ENCODE measurements around the gene PDIA5.

DNA sequence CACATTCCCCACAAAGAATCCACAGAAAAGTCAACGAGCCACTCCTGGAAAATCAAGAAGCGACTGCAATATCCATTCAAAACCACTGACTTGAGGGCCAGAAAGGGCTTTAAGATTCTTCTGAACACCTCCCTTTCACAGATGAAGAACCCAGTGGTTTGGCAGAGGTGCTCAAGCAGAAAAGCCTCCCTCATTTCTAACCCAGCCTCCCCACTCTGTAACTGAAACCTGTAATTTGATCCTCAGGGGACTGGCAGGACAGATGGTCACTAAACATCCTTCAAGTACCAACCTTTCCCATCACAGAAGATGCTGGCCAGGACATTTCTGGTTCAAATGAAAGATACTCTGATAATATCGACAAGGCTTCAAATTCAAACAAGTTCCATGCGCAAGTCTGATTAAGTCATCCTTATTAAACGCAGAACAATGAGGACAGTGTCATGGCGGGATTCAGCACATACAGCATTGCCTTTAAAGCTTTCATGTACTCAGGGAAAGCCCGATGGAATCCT lies 44.8 kb upstream of the PDIA5 start:
- TF ChIP-seq, protein P1, sequence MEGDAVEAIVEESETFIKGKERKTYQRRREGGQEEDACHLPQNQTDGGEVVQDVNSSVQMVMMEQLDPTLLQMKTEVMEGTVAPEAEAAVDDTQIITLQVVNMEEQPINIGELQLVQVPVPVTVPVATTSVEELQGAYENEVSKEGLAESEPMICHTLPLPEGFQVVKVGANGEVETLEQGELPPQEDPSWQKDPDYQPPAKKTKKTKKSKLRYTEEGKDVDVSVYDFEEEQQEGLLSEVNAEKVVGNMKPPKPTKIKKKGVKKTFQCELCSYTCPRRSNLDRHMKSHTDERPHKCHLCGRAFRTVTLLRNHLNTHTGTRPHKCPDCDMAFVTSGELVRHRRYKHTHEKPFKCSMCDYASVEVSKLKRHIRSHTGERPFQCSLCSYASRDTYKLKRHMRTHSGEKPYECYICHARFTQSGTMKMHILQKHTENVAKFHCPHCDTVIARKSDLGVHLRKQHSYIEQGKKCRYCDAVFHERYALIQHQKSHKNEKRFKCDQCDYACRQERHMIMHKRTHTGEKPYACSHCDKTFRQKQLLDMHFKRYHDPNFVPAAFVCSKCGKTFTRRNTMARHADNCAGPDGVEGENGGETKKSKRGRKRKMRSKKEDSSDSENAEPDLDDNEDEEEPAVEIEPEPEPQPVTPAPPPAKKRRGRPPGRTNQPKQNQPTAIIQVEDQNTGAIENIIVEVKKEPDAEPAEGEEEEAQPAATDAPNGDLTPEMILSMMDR (conservative IDR thresholded peaks at IDR 0.05; ENCODE audit: low read length): no peak
- TF ChIP-seq EZH2phosphoT487 (IDR thresholded peaks at IDR 0.05; ENCODE audit: borderline replicate concordance, low read depth, low read length): no peak
